B cell (primary cell): ENCODE results near the gene DPPA2. TPM values are rescaled to one million over a fixed set of nuclear protein-coding genes. Genes with fewer than 3 reads are reported as not detected.

Source experiments
- ATAC-seq: fragments of 200-7000 bp; cut with Tn5 transposase; one replicate; pipeline ENCODE4 v1.10.0; 2021; ENCODE audit warnings: low read depth, mild to moderate bottlenecking, moderate number of reproducible peaks, moderate library complexity
- CTCF ChIA-PET: fragments of 350-600 bp; sonication (Branson Sonifier 250); formaldehyde crosslinking; loops from one replicate; lab custom pipeline; 2021; ENCODE audit warnings: antibody characterized with exemption, inconsistent platforms; lab: Charles Lee
- POLR2A ChIA-PET: fragments of 350-600 bp; sonication (Branson Sonifier 250); formaldehyde crosslinking; loops from one replicate; lab custom pipeline; 2021; ENCODE audit warnings: antibody characterized with exemption; lab: Charles Lee
- DNase-seq: peaks from one replicate; pipeline ENCODE4 v3.0.0; 2013
- H2AFZ ChIP-seq: 2 replicates; pipeline ENCODE4 v1.6.1; 2012; ENCODE audit warnings: mild to moderate bottlenecking, low read depth, low read length; ENCODE audit not compliant: insufficient read depth, poor library complexity, severe bottlenecking
- H3K27ac ChIP-seq, 2 donors: 1 replicate in 1 of 2; 2 replicates in 1 of 2; pipeline ENCODE4 v1.5.1; 2012 to 2013; ENCODE audit warnings: low read length in 2 of 2, mild to moderate bottlenecking in 2 of 2, moderate library complexity in 1 of 2
- H3K27me3 ChIP-seq, 4 experiments: fragments of 200-600 bp in 1 of 4; sonication (generic) in 1 of 4; replicated peaks in 1 of 4; 1 replicate in 2 of 4; 2 replicates in 2 of 4; pipeline versions ENCODE4 v1.6.1 to v1.7.0; 2013 to 2016; ENCODE audit warnings: low read length in 3 of 4, mild to moderate bottlenecking in 2 of 4, mixed read lengths in 1 of 4, moderate library complexity in 1 of 4; ENCODE audit not compliant: insufficient read depth in 4 of 4, control insufficient read depth in 3 of 4; ENCODE audit errors: control extremely low read depth in 1 of 4
- H3K36me3 ChIP-seq, 2 experiments: replicated peaks in 1 of 2; 1 replicate in 1 of 2; 2 replicates in 1 of 2; pipeline versions ENCODE4 v1.6.1 to v1.7.1; 2013; ENCODE audit warnings: low read length in 1 of 2; ENCODE audit not compliant: insufficient read depth in 2 of 2, control insufficient read depth in 1 of 2; ENCODE audit errors: control extremely low read depth in 1 of 2, extremely low read depth in 1 of 2
- H3K4me1 ChIP-seq, 2 donors: fragments of 200-600 bp in 1 of 2; sonication (generic) in 1 of 2; 1 replicate in 1 of 2; 2 replicates in 1 of 2; pipeline versions ENCODE4 v1.5.1 to v1.6.1; 2013 to 2017; ENCODE audit warnings: low read length in 2 of 2; ENCODE audit not compliant: control insufficient read depth in 2 of 2, insufficient read depth in 2 of 2
- H3K4me2 ChIP-seq: replicated peaks from 2 replicates; pipeline ENCODE3; 2012; ENCODE audit warnings: mild to moderate bottlenecking, low read depth, low read length; ENCODE audit not compliant: poor library complexity, severe bottlenecking
- H3K4me3 ChIP-seq, 5 experiments: fragments of 200-600 bp in 1 of 5; sonication (generic) in 1 of 5; 1 replicate in 3 of 5; 2 replicates in 2 of 5; pipeline versions ENCODE4 v1.5.1 to v1.7.0; 2011 to 2016; ENCODE audit warnings: low read length in 4 of 5, mild to moderate bottlenecking in 4 of 5, low read depth in 2 of 5, control low read depth in 1 of 5, moderate library complexity in 1 of 5; ENCODE audit not compliant: insufficient read depth in 1 of 5; ENCODE audit errors: control extremely low read depth in 1 of 5, extremely low read depth in 1 of 5
- H3K79me2 ChIP-seq: fragments of 200-600 bp; sonication (generic); one replicate; pipeline ENCODE4 v1.6.0; 2016; ENCODE audit warnings: low read length; ENCODE audit not compliant: control insufficient read depth, insufficient read depth
- H3K9ac ChIP-seq: fragments of 200-600 bp; sonication (generic); 2 replicates; pipeline ENCODE4 v1.6.1; 2017; ENCODE audit warnings: mild to moderate bottlenecking, low read length, moderate library complexity
- H3K9me3 ChIP-seq, 3 donors: one replicate each; pipeline versions ENCODE4 v1.6.1 to v1.7.1; 2013; ENCODE audit warnings: low read length in 2 of 3; ENCODE audit not compliant: control insufficient read depth in 2 of 3, insufficient read depth in 1 of 3; ENCODE audit errors: control extremely low read depth in 1 of 3
- H4K20me1 ChIP-seq: 2 replicates; pipeline ENCODE4 v1.6.0; 2012; ENCODE audit warnings: mild to moderate bottlenecking, low read length; ENCODE audit not compliant: insufficient read depth, control insufficient read depth, poor library complexity, severe bottlenecking
- H3K27ac Mint-ChIP-seq: one replicate; pipeline ENCODE4 v1.8.0; 2021; ENCODE audit warnings: mixed read lengths
- H3K27me3 Mint-ChIP-seq: one replicate; pipeline ENCODE4 v1.8.0; 2021; ENCODE audit warnings: mixed read lengths
- H3K4me1 Mint-ChIP-seq: one replicate; pipeline ENCODE4 v1.8.0; 2021; ENCODE audit warnings: mixed read lengths
- H3K4me3 Mint-ChIP-seq: one replicate; pipeline ENCODE4 v1.8.0; 2021; ENCODE audit warnings: mixed read lengths
- H3K9me3 Mint-ChIP-seq: one replicate; pipeline ENCODE4 v1.8.0; 2022; ENCODE audit warnings: mixed read lengths; ENCODE audit not compliant: insufficient read depth
- CTCF ChIP-seq: fragments of 200-600 bp; IDR thresholded peaks from one replicate; pipeline ENCODE4 v1.8.0; 2022; ENCODE audit warnings: antibody characterized with exemption, mild to moderate bottlenecking
- EZH2 ChIP-seq: IDR thresholded peaks from 2 replicates; pipeline ENCODE4 v1.6.1; 2012; ENCODE audit warnings: borderline replicate concordance, low read depth, mild to moderate bottlenecking, moderate library complexity, low read length; ENCODE audit not compliant: insufficient read depth, poor library complexity, severe bottlenecking
- WGBS: methylation state at CpG from one replicate; pipeline ENCODE4 v1.1.5; 2013; ENCODE audit warnings: missing lambda C conversion rate; ENCODE audit not compliant: insufficient coverage; 5-methylcytosine and 5-hydroxymethylcytosine counted together
- intact Hi-C: fragments of 100-400 bp; cut with micrococcal nuclease; formaldehyde crosslinking; loops from one replicate; pipeline ENCODE4 v1.10.0; 2022
- polyA plus RNA-seq: library from polyadenylated mRNA; depleted of rRNA; stranded (reverse); fragments of >200 nt; gene quantifications from 2 replicates; pipeline ENCODE4 v1.2.3, GENCODE V29; 2012
- total RNA-seq, 2 donors: library from RNA; stranded (reverse); fragments of 120-200 nt in 1 of 2; gene quantifications; 1 replicate in 1 of 2; 2 replicates in 1 of 2; pipeline versions ENCODE4 v1.2.3 to v1.2.4, GENCODE V29; 2013 to 2022

DPPA2 gene
- total and polyA plus RNA-seq, 2 donors (not counting 1 experiment from before 2014, with no cell fraction given), result not detected

- no peak overlapping the region for H3K9ac ChIP-seq
- no peak overlapping the region for H3K27ac ChIP-seq
- H3K36me3 ChIP-seq, result no peaks in the 10 kb centered on the region
- H4K20me1 ChIP-seq, result no peaks in the 10 kb centered on the region
- no peak overlapping the region for H2AFZ ChIP-seq
- H3K9me3 ChIP-seq, result peaks cover 0 to 16% (median 0%) of the 10 kb centered on the region in 3 donors
- TF ChIP-seq CTCF, result no peak
- TF ChIP-seq EZH2, result no peak
- H3K4me2 ChIP-seq, result no peak overlapping the region
- H3K4me3 Mint-ChIP-seq, result no peak overlapping the region
- CTCF ChIA-PET, result no interaction called here
- no peak for ATAC-seq
- H3K4me3 ChIP-seq, result no peak overlapping the region
- no peak for DNase-seq
- POLR2A ChIA-PET, result no interaction called here
- intact Hi-C loops, result no loop called here
- H3K79me2 ChIP-seq, result no peaks in the 10 kb centered on the region
- peaks cover 13% of the 10 kb centered on the region for H3K4me1 Mint-ChIP-seq
- peaks cover 0 to 7% of the 10 kb centered on the region in 2 donors for H3K4me1 ChIP-seq
- peaks cover 0 to 9% (median 2%) of the 10 kb centered on the region in 4 experiments for H3K27me3 ChIP-seq
- WGBS, result 7% methylated on average over 2 of the region's 4 CpGs
- no peaks in the 10 kb centered on the region for H3K9me3 Mint-ChIP-seq
- peaks cover 25% of the 10 kb centered on the region for H3K27me3 Mint-ChIP-seq
- no peak overlapping the region for H3K27ac Mint-ChIP-seq
Observed at GRCh38 chr3:109338322-109338721, 22.0 kb upstream of the DPPA2 start.

GRCh38 chr3:109337393-109337792, 21.1 kb upstream of the DPPA2 start, which contains the start of gene DPPA4:
Gene DPPA4, minus strand, starts transcription at chr3:109337546. Its CDS starts 29 bp downstream, at chr3:109337517.
- ATAC-seq, result no peak

More at GRCh38 chr3:109337393-109337792, 21.1 kb upstream of the DPPA2 start, which contains the start of gene DPPA4:
- peaks cover 0 to 9% (median 2%) of the 10 kb centered on the region in 4 experiments for H3K27me3 ChIP-seq
- no peaks in the 10 kb centered on the region for H3K79me2 ChIP-seq
- H3K4me1 ChIP-seq, result peaks cover 0 to 7% of the 10 kb centered on the region in 2 donors
- peaks cover 13% of the 10 kb centered on the region for H3K4me1 Mint-ChIP-seq
- no peaks in the 10 kb centered on the region for H3K36me3 ChIP-seq
- peak within 1 kb of the TSS; percentile 32 to 66 (median 49) for H3K4me3 ChIP-seq
- H3K9me3 ChIP-seq, result peaks cover 0 to 16% (median 0%) of the 10 kb centered on the region in 3 donors
- DNase-seq, result no peak
- H3K4me3 Mint-ChIP-seq, result peak within 1 kb of the TSS; percentile 70
- peak within 1 kb of the TSS; percentile 28 for H3K27ac Mint-ChIP-seq
- peak within 1 kb of the TSS; percentile 51 for H3K9ac ChIP-seq
- CTCF ChIA-PET, result no interaction called here
- peak within 1 kb of the TSS in 1 of 2 donors; percentile 39 for H3K27ac ChIP-seq
- intact Hi-C loops, result no loop called here
- H2AFZ ChIP-seq, result peak within 1 kb of the TSS; percentile 72
- peak within 1 kb of the TSS; percentile 61 for H3K4me2 ChIP-seq
- no peak for TF ChIP-seq CTCF
- no peak for TF ChIP-seq EZH2
- POLR2A ChIA-PET, result no interaction called here
- H4K20me1 ChIP-seq, result no peaks in the 10 kb centered on the region
- H3K9me3 Mint-ChIP-seq, result no peaks in the 10 kb centered on the region
- peaks cover 25% of the 10 kb centered on the region for H3K27me3 Mint-ChIP-seq
- WGBS, result 27% methylated on average over 3 of the region's 5 CpGs
